SW480 (cell line): ENCODE data around the gene VAV2.

Experiments
- DNase-seq: peaks from one replicate; pipeline ENCODE4 v3.0.0-alpha.2; 2016; ENCODE audit warnings: low spot score

Gene VAV2

GRCh38 chr9:133780962-133781827 lies 210.9 kb downstream of the VAV2 start:
- DNase-seq: no peak

- no peak for DNase-seq
Observed at GRCh38 chr9:133780404-133780945, 211.6 kb downstream of the VAV2 start.

DNA sequence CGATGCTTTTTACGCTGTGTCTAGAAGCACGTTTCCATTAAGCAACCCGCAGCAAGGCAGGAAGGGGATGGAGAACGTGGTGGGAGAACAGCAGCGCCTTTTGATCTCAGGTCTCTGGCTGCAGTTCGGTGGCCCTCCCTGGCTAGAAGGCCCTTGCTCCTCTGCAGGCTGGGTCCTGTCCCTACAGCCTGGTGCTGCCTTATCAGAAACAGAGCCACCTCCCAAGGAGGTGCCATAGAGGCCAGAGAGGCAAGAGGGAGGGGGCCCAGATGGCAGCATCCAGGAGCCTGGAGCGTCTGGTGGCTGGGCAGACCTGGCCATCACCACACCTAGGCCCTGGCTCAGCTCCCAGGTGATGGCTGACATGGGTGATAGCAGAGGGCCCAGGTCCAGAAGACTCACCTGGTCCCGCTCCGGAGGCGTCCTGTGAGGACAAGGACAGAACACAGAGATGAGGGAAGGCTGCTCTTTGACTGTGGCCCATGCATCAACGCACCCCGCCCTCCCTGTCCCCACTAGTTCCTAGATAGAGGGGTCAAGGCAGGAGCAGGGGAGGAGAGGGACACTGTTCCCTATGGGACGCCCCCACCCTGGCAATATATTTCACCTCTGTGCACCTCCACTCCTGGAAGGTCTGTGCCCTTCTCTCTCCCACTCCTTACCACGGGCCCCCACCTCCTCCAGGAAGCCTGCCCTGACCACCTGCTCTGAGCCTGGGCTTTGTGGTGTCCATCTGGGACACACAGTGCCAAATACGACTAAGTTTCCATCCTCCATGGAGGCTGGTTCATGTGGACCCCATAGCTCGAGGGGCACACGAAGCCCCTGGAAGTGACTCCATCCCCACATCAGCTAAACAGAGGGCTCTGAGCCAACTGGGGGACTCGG lies 212.4 kb downstream of the VAV2 start:
- no peak for DNase-seq

DNA sequence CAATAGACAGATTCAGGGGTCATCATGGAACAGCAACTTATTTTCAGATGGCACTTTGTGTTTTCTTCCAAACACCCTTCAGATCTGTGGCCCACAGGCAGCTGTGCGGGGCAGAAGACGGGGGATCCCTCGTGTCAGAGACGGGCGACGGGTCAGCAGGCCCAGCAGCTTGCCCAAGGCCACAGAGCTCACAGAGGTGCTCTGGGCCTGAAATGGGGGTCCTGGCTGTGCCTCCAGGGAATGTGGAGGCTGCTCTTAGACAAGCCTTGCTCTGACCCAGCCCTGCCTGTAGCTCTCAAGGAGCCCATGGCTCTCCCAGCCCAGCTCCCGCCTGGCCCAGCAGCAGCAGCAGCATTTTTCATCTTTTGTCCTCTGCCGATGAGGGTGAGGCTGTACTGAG lies 213.0 kb downstream of the VAV2 start:
- no peak for DNase-seq

DNA sequence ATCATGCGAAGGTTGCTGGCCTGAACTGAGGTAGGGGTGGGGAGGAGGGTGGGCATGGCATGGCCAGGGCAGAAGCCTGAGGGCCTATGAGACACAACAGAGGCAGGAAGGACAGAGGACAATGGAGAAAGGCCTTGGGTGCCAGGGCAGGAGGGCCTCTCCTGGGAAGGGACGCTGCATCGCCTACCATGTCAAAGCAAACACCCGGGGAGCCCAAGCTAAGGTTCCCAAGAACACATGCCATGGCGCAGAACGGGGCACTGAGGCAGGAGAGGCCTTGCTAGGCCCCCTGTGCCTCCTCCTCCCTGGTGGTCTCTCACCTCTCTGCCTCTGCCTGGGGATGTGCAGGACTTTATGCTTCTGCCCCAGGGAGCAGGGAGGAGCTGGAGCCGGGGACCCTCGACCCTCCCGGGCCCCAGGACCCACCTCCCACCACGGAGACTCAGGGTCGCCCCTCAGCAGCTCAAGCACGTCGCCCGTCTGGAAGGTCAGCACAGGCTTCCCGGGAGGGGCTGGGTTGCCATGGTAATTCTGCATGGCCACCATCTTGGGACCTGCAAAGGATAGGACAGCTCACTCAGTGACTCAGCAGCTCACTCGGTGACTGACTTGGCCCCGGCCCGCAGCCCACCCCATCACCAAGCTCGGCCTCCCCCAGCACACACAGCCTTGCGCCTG lies 213.6 kb downstream of the VAV2 start:
- no peak for DNase-seq

- no peak for DNase-seq
Observed at GRCh38 chr9:133777871-133778270, 214.3 kb downstream of the VAV2 start.

GRCh38 chr9:133777068-133777791 lies 214.9 kb downstream of the VAV2 start:
- no peak for DNase-seq

- no peak for DNase-seq
Observed at GRCh38 chr9:133775951-133776905, 215.9 kb downstream of the VAV2 start.

DNA sequence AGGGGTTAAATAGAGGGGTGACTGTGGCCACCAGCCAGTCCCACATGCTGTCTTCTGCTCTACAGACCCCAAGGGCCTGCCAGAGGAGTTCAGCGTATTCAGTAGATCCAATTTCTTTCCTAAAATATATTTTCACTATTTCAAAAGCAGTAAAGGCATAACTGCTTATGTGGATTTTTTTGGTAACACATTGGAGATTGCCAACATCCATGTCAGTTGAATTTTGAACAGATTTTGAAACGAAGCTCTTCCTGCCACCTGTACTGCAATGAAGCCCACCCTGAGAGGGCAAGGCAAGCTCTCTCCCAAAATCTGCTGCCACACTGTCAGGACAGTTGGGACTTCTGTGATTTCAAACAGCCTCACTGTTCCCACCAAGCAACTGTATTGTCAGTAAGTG lies 216.8 kb downstream of the VAV2 start:
- DNase-seq: no peak

- no peak for DNase-seq
Observed at GRCh38 chr9:133774799-133775198, 217.3 kb downstream of the VAV2 start.

GRCh38 chr9:133773889-133774655 lies 218.1 kb downstream of the VAV2 start:
- DNase-seq: no peak

DNA sequence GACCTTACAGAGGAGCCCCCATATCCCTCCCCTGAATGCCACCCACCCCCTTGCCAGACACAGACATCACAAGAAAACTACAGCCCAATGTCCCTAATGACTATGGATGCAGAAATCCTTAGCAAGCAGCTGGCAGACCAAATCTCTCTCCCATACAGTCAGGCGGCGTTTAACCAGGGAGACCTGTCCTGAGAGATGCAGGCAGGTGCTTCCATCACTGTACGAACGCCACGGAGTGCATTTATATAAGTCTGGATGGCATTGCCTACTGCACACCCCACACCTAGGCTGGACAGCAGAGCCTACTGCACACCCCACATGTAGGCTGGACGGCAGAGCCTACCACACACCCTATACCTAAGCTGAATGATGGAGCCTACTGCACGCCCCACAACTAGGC lies 219.5 kb downstream of the VAV2 start:
- DNase-seq: no peak

DNA sequence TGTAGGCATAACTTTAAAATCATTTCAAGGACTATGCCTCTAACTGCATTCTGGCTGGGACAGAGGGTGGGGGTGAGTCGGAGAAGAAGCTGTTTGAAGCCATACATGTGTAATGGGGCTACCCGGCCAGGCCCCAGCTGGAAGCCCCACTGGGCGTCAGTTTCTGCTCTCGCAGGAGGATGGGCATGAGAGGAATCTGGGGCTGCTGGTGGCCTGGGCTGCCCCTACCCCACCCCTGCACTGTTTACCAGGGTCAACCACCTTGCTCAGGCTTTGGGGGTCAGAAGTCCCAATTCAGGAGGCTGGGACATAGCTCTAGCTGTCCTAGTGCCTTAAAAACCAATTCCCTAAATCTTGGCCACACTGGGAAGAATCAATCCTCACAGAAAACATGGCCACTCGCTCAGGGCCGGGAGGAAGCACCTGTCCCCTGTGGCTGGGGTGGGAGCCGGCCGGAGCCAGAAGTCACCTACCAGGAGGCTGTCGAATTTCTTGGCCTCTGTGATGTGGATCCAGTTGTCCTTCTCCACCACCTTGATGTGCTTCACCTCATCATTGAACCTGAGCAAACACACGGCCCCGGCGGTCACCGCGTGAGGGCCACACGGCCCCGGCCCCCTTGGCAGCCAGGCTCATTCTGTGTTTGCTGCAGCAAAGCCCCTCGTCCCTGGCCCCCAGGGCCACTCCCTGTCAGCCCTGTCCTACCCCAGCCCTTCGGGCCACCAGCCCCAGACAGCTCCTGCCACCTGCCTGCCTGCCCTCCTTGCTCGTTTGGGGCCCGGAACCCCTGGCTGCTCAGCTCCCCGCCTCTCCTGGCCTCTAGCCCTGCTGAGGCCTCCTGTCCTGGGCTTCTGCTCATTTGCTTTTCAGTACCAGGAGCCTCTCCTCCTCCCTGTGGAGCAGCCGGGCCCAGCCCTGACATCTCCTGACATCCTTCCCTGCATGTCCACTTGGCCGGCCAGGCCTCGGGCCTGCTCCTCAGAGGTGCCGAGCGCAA lies 220.3 kb downstream of the VAV2 start:
- no peak for DNase-seq

- no peak for DNase-seq
Observed at GRCh38 chr9:133770076-133770777, 221.9 kb downstream of the VAV2 start.

GRCh38 chr9:133769511-133770075 lies 222.5 kb downstream of the VAV2 start:
- no peak for DNase-seq

- DNase-seq: no peak
Observed at GRCh38 chr9:133768859-133769510, 223.1 kb downstream of the VAV2 start.

- no peak for DNase-seq
Observed at GRCh38 chr9:133768371-133768858, 223.7 kb downstream of the VAV2 start.
